Uterus (tissue), 4 donors: Measurements from ENCODE around the gene ROS1. TPM values are rescaled to one million over a fixed set of nuclear protein-coding genes. Genes with fewer than 3 reads are reported as not detected.

Experiments used
- DNase-seq, 2 donors: peaks; one replicate each; pipeline ENCODE4 v3.0.0-alpha.2; 2019 to 2020
- H3K27ac ChIP-seq, 2 donors: fragments of 200-600 bp; sonication (generic); 1 replicate in 1 of 2; 2 replicates in 1 of 2; pipeline ENCODE4 v1.5.1; 2016 to 2018
- H3K27me3 ChIP-seq, 2 donors: fragments of 200-600 bp; sonication (generic); one replicate each; pipeline ENCODE4 v1.5.1; 2018 to 2019; ENCODE audit warnings: control low read depth in 1 of 2
- H3K36me3 ChIP-seq, 2 donors: fragments of 200-600 bp; sonication (generic); one replicate each; pipeline ENCODE4 v1.5.1; 2019; ENCODE audit warnings: control low read depth in 1 of 2
- H3K4me1 ChIP-seq, 2 donors: fragments of 200-600 bp; sonication (generic); one replicate each; pipeline ENCODE4 v1.5.1; 2018 to 2019; ENCODE audit warnings: control low read depth in 1 of 2
- H3K4me3 ChIP-seq, 2 donors: fragments of 200-600 bp; sonication (generic); 1 replicate in 1 of 2; 2 replicates in 1 of 2; pipeline ENCODE4 v1.5.1; 2018 to 2019; ENCODE audit warnings: mild to moderate bottlenecking in 1 of 2
- H3K9me3 ChIP-seq, 2 donors: fragments of 200-600 bp; sonication (generic); one replicate each; pipeline ENCODE4 v1.5.1; 2019; ENCODE audit warnings: control low read depth in 1 of 2
- POLR2A ChIP-seq, 2 donors: fragments of 450-650 bp; IDR thresholded peaks; one replicate each; pipeline ENCODE4 v1.6.1; 2016; ENCODE audit warnings: antibody characterized with exemption in 2 of 2, mild to moderate bottlenecking in 1 of 2, moderate library complexity in 1 of 2
- intact Hi-C: fragments of 100-400 bp; cut with DNase I; formaldehyde crosslinking; loops from one replicate; pipeline ENCODE4 v1.15.1; 2023; ENCODE audit warnings: low total_unique reads
- total RNA-seq, 4 donors: library from RNA; depleted of rRNA in 3 of 4; stranded (reverse); fragments of >200 nt in 3 of 4; gene quantifications; one replicate each; pipeline versions ENCODE4 v1.1.0 to v1.2.4, GENCODE V29; 2014 to 2023
- TF ChIP-seq, protein P1 (sequence below), 4 experiments: fragments of 200-600 bp in 2 of 4; fragments of 450-650 bp in 2 of 4; sonication (generic) in 2 of 4; IDR thresholded peaks; one replicate each; pipeline ENCODE4 v1.5.1; 2016 to 2019; ENCODE audit warnings: antibody characterized with exemption in 4 of 4, mild to moderate bottlenecking in 2 of 4, moderate library complexity in 1 of 4
- donor health status: DM: yes; HTN: yes; CAD: no.

Gene ROS1
- total RNA-seq, 4 donors from 2014 or later = 2.0 TPM; not detected in 3

DNA sequence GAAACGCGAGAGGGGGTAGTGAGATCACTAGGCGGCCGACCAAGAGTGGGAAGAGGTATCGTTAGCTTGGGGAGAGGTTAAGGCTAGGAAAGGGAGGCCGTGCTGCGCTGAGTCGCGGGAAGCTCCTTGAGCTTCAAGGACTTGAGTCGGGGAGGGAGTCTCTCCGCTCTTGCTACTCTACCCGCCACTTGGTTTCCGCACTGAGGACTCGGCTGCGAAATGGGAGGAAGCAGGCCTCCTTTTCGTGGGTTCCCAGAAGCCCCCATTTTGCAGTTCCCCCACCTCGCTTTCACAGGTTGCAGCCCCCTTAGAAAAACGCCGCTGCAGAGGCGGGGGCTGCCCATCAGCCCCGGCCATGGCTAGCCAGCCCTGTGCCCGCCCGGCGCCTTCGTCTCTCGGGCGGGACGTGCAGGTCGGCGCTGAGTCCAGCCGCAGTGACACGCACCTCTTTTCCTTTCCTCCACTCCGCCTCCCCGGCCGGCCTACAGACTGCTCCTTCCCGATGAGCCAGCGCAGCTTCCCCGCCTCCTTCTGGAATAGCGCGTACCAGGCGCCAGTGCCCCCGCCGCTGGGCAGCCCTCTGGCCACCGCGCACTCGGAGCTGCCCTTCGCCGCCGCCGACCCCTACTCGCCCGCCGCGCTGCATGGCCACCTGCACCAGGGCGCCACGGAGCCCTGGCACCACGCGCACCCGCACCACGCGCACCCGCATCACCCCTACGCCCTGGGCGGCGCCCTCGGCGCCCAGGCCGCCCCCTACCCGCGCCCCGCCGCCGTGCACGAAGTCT, 155.5 kb downstream of the ROS1 start:
- no peak overlapping the region for H3K27ac ChIP-seq
- H3K9me3 ChIP-seq = no peaks in the 10 kb centered on the region
- TF ChIP-seq, protein P1, sequence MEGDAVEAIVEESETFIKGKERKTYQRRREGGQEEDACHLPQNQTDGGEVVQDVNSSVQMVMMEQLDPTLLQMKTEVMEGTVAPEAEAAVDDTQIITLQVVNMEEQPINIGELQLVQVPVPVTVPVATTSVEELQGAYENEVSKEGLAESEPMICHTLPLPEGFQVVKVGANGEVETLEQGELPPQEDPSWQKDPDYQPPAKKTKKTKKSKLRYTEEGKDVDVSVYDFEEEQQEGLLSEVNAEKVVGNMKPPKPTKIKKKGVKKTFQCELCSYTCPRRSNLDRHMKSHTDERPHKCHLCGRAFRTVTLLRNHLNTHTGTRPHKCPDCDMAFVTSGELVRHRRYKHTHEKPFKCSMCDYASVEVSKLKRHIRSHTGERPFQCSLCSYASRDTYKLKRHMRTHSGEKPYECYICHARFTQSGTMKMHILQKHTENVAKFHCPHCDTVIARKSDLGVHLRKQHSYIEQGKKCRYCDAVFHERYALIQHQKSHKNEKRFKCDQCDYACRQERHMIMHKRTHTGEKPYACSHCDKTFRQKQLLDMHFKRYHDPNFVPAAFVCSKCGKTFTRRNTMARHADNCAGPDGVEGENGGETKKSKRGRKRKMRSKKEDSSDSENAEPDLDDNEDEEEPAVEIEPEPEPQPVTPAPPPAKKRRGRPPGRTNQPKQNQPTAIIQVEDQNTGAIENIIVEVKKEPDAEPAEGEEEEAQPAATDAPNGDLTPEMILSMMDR (IDR thresholded peaks at IDR 0.05) = no peak
- TF ChIP-seq POLR2A (IDR thresholded peaks at IDR 0.05) = no peak
- peaks cover 0 to 56% of the 10 kb centered on the region in 2 donors for H3K27me3 ChIP-seq
- intact Hi-C loops = no loop called here
- no peak overlapping the region for H3K4me3 ChIP-seq
- H3K36me3 ChIP-seq = no peaks in the 10 kb centered on the region
- no peaks in the 10 kb centered on the region for H3K4me1 ChIP-seq
- DNase-seq = no peak

DNA sequence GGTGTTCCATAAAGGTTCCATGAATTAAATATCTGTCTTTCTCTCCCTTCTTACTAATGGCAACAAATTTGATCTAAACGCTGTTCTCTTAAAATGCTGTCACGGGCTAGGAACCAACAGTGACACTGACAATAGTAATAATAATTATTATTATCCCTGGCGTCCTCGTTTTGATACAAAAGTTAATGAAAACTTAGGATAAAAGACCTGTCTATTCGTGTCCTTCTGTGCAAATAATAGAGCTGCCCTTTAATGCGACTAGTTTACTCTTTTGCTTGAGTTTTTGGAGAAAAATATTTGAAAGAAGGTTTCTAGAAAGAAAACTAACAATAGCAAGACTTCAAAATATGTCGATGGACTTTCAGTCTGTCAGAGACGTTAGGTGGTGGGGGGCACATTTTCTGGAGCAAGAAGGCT, 156.1 kb downstream of the ROS1 start:
- H3K4me1 ChIP-seq = peaks cover 0 to under 1% of the 10 kb centered on the region in 2 donors
- H3K9me3 ChIP-seq = no peaks in the 10 kb centered on the region
- no peak overlapping the region for H3K4me3 ChIP-seq
- no peak for DNase-seq
- H3K27ac ChIP-seq = no peak overlapping the region
- H3K27me3 ChIP-seq = peaks cover 0 to 57% of the 10 kb centered on the region in 2 donors
- intact Hi-C loops = no loop called here
- no peaks in the 10 kb centered on the region for H3K36me3 ChIP-seq
- TF ChIP-seq, protein P1 (IDR thresholded peaks at IDR 0.05) = no peak
- TF ChIP-seq POLR2A (IDR thresholded peaks at IDR 0.05) = no peak

GRCh38 chr6:117268924-117269323, 156.8 kb downstream of the ROS1 start:
- H3K27ac ChIP-seq = no peak overlapping the region
- H3K36me3 ChIP-seq = no peaks in the 10 kb centered on the region
- no peak for TF ChIP-seq POLR2A (IDR thresholded peaks at IDR 0.05)
- TF ChIP-seq, protein P1 (IDR thresholded peaks at IDR 0.05) = no peak
- no peak overlapping the region for H3K4me3 ChIP-seq
- no peak for DNase-seq
- peaks cover 0 to 64% of the 10 kb centered on the region in 2 donors for H3K27me3 ChIP-seq
- peaks cover 0 to 5% of the 10 kb centered on the region in 2 donors for H3K4me1 ChIP-seq
- no peaks in the 10 kb centered on the region for H3K9me3 ChIP-seq
- intact Hi-C loops = no loop called here

DNA sequence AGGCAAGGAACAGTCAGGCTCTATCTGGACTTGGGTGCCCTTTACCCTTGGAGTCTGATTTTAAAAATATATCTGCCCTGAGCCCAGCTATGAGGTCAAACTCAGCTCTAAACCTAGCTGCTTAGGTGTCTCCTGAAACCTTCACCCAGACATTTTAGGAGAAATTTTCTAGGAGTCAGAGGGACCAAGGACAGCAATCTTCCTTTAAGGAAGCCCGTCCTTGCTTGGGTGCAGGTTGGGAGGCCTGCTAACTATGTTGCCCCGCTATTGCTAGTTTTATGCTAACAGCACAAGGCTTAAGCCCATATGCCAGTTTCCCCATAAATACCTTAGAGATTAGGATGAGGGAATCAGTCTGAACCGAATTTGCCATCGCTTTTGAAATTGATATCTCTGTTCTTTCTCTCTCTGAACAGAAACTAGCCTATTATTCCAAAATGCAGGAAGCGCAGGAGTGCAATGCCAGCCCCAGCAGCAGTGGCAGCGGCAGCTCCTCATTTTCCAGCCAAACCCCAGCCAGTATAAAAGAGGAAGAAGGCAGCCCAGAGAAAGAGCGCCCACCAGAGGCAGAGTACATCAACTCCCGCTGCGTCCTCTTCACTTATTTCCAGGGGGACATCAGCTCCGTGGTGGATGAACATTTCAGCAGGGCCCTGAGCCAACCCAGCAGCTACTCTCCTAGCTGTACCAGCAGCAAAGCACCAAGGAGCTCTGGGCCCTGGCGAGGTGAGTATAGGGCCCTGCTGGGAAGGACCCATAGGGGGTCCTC, 157.8 kb downstream of the ROS1 start:
- DNase-seq = no peak
- H3K27ac ChIP-seq = no peak overlapping the region
- H3K36me3 ChIP-seq = no peaks in the 10 kb centered on the region
- H3K27me3 ChIP-seq = peaks cover 0 to 72% of the 10 kb centered on the region in 2 donors
- H3K4me3 ChIP-seq = no peak overlapping the region
- peaks cover 0 to 5% of the 10 kb centered on the region in 2 donors for H3K4me1 ChIP-seq
- intact Hi-C loops = no loop called here
- H3K9me3 ChIP-seq = no peaks in the 10 kb centered on the region
- TF ChIP-seq, protein P1 (IDR thresholded peaks at IDR 0.05) = no peak
- TF ChIP-seq POLR2A (IDR thresholded peaks at IDR 0.05) = no peak

GRCh38 chr6:117267054-117267347, 158.7 kb downstream of the ROS1 start:
- peaks cover 0 to 5% of the 10 kb centered on the region in 2 donors for H3K4me1 ChIP-seq
- no peak overlapping the region for H3K27ac ChIP-seq
- intact Hi-C loops = no loop called here
- no peaks in the 10 kb centered on the region for H3K9me3 ChIP-seq
- no peaks in the 10 kb centered on the region for H3K36me3 ChIP-seq
- H3K27me3 ChIP-seq = peaks cover 0 to 72% of the 10 kb centered on the region in 2 donors
- TF ChIP-seq, protein P1 (IDR thresholded peaks at IDR 0.05) = no peak
- H3K4me3 ChIP-seq = no peak overlapping the region
- no peak for DNase-seq
